Activated CD8-positive, alpha-beta memory T cell treated with anti-CD3 and anti-CD28 coated beads, Interleukin-2, amount 50 U/mL, for 1 hour (primary cell): Measurements from ENCODE around the gene SEL1L3.

Experiments
- DNase-seq: peaks from one replicate; pipeline ENCODE4 v3.0.0-alpha.2; 2020; ENCODE audit errors: extremely low read depth

Gene SEL1L3

DNA sequence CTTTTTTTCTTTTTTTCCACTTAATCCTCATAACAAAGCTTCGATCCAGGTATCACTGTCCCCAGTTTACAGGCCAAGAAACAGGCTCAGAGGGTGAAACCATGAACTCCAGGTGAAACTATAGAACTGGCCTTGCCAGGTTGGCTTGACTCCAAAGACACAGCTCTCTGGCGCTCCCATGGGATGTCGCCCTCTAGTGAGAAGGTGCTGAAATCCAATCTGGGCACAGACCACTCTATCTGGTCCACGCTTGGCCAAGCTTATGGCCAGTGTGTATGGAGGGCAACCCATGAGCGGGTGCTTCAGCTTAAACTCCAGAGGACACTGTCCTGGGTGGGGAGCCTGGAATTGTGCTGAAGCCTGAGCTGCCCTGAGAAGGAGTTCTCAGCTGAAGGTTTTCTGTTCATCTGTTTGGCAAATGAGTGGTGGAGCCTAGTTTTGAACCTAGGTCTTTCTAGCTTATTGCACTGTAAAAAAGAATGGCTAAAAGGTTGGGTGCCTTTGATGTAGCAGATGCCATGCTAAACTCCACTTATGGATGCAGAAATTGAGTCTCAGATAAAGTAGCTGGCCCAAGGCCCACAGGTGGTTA lies 70.5 kb downstream of the SEL1L3 start:
- DNase-seq = no peak

DNA sequence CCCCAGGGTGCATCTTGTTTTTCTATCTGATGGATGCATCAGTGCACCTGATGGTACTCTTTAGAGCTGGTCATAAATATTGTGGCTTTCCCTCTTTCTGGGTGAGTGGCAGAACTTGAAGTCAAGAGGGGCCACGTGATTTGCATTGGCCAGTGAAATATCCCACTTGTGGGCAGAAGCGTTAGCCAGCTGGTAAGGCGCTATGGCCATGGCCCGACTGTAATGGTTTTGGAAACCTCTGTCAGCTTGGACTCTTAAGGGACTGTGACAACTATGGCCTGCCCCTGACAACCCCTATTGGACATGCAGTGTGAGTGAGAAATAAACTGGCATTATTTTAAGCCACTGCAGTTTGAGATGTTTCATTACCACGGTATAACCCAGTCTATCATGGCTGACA lies 72.8 kb downstream of the SEL1L3 start:
- no peak for DNase-seq

DNA sequence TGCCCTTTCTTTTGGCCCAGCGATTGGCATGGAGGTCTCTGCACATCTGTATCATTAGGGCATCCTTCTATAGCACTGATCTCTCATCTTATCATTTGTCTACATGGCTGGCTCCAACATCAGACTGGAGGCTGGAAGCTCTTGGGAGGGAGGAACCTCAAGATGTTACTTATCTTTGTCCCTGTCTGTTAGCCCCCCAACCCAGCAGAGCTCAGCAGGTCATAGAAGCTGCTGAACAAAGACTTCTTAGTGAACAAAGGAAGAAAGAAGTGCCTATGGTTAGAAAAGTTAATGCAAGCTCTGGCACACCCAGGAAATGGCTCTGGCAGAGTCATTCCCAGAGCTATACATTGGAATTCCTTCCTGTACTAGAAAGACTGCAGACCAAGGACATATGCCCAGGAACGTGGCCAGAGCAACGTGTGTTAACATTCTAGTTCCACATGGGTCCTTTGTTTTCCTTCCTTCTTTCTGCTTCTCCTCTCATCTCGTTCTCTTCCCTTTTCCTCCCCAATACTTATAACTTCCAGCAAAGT lies 74.0 kb downstream of the SEL1L3 start:
- DNase-seq = no peak

DNA sequence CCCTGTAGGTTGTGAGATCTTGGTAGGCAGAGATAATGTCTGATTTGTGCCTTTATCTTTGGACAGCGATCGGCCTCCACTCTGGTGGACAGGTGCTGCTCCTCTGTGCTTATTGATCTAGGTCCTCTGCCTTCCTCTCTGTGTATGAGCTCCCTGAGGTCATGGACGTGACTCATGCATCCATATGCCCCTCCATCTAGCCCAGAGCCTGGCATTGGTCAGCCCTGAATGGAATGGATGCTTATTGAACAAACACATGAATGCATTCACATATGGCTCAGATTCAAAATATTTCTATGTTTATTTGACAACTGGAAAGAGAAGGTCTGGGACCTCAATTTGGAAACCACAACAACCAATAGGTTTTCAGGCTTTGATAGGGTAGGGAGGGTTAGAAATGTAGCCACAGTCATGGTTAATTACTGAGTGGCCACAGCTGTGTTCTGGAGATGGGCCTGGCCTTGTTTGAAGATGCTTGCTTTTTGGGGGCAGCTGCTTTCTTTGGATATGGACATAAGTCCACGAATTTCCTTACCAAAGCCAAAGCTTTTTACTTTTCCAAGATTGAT lies 76.2 kb downstream of the SEL1L3 start:
- DNase-seq = no peak

DNA sequence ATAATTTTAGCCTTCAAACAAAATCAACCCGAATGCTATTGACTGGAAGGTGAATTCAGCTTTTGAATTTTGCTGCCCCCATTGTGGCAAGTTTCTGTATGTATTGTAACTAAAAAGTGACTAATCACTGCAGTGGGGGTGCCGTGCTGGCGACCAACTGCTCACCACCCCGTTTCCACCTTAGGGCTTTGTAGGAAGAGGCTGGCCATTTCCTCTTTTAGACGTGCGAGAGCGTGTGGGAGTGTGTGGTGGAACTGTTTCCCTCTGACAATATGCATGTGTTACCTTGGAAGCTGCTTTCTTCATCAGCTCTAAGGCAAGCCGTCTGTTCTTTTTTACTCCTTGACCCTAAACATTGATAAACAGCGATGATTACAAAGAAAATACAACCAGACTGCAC lies 78.8 kb downstream of the SEL1L3 start:
- DNase-seq = no peak

DNA sequence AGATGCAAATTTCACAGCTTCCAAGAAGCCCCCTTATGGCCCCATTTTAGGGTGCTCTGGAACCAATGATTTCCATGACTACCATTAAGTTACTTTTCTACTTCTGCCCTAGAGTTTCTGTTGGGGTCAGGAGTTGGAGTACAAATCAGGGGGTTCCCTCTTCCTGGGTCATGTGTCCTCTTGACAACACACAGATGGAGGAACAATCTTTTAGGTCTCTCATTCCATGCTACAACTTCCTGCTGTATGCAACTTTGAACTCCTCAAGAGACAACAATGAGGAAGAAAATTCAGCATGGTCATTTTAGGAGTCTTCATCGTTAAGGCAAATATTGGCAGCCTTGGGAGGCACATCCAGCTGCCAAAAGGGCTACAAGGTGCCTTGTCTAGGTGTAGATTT lies 79.7 kb downstream of the SEL1L3 start:
- no peak for DNase-seq

DNA sequence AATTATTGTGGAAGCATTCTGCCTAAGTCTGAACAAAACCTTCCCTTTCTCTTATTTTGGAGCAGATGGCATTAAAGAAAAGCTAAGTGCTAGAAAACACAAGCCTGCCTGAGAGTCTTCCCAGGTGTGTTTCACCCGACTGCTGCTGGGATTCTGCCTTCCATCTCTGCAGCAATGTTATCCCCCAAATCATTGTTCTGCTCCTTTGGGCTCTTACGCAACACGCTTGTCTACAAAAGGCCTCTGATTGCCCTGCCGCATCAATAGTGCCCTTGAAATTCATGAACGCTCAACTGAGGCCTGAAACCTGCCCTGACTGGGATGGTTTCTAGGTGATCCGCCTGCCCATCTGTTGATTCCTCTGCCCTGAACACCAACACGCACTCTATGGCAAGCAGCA lies 80.3 kb downstream of the SEL1L3 start:
- DNase-seq = no peak

DNA sequence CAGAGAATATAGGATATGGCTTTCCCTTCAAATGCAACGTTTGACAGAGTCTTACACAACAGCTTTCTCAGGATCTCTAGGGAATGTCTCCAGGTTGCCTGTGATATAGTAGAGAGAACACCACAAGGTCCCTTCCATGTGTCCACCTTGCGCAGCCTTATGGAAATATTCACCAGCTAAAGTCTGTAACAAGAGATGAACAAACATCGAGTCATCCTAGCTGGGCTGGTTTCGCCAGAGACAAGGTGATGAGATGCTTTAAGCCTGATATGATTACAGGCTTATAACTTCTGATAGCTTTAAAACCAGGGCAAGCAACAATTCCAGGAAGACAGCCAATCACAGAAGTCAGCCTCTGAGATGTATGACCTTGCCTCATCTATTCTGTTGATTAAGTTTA lies 83.8 kb downstream of the SEL1L3 start:
- DNase-seq = no peak

DNA sequence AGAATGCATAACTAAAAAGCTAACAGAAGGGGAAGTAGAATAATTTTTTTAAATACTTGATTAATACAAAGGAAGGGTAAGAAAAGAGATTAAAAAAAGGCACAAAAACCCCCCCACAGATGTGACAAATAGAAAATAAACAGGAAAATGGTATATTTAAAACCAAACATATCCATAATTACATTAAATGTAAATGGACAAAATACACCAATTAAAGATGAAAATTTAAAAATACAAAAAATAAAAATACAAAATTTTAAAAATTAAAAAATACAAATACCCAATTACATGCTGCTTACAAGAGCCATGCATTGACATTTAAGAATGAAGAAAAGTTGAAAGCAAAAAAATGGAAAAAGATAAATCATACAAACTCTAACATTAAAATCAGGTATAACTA lies 86.0 kb downstream of the SEL1L3 start:
- DNase-seq = no peak

DNA sequence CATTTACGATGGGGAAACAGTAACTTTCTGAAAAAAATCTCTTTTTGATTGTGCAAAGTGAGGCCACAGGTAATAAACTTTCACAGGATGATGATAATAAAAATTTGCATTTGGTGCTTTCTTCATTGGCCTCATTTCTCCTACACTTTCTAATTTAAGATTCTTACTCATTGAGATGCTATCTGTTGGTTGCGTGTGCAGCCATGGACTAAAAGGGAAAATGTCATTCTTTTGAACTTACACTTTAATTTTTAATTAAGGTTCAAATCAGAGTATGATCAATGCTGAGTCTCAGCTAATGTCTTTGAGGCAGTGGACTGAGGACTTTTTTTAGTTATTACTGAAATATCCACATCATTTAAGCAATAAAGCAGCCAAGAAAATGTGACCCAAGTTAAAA lies 87.6 kb downstream of the SEL1L3 start:
- no peak for DNase-seq

DNA sequence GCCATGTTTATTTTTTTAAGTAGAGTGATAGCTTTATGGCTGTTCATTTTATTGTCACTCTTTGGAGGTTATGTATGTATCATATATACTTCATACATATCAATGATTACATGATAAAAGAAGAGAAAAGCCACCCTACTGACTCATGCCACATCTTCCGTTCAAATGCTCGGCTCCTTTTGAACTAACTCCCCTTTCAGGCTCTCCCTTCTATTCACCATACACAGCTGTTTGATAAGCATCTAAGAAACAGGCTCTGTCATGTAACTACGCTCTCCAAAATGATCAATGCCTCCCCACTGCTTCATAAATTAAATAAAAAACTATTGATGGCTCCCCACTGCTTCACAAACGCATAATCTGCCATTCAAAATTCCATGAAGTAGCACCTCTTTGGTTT lies 89.4 kb downstream of the SEL1L3 start:
- DNase-seq = no peak

DNA sequence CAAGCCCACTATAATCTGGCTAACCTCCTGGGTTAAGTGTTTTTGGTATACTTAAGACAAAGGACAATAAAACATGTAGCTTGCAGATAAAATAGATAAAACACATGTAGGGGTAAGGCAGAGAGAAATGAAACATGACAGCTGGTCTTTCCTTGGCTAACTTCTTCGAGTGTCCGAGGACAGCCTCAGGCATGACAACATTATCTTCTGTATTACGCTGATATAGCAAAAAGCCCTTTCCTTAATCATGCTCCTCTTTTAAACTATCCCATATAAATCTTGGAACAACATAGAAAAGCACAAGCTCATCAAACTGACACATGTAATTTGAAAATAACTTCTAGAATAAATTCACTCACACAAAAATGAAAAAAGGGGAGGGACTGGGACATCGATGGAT lies 91.1 kb downstream of the SEL1L3 start:
- no peak for DNase-seq

DNA sequence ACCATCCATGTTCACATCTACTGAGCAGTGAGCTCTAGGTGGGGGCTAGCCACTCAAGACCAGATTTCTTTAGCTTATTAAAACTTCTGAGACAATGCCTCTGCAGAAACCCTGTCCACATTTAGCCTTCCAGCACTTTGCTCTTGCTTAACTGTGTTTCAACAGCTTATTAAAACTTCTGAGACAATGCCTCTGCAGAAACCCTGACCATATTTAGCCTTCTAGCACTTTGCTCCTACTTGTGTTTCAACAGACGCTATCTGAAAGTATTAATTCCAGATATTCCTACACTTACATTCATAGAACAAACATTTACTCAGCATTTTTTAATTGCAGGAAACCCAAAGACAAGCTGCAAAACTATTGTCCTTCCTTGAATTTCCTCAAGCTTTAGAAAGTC lies 91.9 kb downstream of the SEL1L3 start:
- DNase-seq = no peak

DNA sequence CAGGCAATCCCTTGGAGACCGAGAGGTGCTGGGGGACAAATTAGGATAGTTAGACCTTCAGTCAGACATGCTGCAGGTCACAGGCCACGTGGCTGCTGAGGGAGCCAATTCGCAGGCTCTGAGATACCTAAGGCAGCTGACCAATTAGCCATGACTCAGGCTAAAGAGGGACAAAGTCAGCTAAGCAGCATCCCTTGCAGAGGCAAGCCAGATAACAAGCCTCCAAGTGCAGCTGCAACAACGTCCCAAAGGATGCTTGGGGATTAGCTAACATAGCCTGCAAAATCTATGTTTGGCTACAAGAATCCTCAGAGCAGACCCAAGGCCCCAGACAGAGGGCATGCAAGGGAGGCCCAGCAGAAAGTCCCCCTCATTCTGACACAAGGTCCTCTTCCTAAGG lies 93.5 kb downstream of the SEL1L3 start:
- no peak for DNase-seq

DNA sequence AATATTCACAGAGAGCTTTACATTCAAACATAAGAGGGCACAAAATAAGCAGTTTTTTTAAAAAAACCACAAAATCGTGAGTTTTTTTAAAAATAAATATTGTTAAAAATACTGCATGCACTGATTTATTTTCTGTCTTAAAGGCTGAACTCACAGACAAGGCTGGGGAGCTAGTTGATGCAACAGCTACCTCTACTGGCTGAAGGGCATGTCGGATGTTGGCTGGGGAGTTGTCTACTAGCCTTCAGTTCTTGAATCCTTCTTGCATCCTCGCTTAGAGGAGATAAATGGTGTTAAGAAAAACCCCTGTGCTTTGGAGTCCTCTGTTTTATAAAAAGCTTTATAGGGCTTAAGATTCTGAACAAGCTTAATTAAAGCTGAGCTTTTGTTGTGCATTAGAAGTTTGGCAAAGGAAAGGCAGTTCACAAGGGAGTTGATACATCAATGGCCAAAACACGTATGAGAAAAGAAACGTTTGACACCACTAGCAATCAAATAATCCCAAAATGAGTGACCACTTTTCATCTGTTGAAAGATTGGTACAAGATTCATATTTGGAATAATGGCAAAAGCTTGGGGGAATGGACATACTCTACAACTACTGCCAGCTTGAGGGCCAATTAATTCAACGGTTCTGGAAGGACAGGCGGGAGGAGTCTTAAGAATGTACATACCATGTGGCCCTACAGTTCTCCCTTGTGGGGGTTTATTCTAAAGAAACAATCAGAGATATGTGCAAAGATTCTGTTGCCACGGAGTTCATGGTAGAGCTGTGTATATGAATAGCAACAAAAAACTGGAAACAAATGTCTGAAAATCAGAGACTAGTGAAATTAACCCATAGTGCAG lies 94.7 kb downstream of the SEL1L3 start:
- no peak for DNase-seq

DNA sequence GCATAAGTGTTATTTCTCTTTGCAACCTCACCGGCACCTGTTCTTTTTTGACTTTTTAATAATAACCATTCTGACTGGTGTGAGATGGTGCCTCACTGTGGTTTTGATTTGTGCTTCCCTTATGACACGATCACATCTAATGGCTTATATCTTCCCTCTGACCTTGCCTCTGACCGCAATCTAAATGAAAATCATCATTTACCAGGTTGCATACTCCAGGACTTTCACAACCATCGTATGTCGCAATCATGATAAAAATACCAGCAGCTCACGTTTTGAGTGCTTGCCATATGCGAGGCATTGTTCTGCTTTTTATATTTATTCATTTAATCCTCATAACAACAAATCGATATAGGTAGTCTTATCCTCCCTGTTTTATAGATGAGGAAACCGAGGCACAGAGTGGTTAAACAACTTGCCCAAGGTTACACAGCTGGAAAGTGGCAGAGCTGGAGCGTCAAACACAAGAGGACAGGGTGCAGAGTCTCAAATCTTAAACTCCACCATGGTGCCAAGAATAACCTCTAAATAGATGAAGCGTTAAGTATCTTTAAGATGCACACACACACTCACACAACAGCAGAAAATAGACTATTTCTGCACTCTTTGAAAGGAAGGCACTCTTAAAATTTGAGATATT lies 102.2 kb downstream of the SEL1L3 start:
- DNase-seq = no peak

DNA sequence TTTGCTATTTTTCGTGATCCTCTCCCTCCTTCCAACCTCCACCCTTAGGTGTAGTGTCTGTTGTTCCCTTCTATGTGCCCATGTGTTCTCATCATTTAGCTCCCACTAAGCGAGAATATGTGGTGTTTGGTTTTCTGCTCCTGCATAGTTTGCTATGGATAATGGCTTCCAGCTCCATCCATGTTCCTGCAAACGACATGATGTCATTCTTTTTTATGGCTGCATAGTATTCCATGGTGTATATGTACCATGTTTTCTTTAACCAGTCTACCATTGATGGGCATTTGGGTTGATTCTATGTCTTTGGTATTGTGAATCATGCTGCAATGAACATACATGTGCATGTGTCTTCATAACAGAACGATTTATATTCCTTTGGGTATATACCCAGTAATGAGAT lies 102.7 kb downstream of the SEL1L3 start:
- DNase-seq = no peak

DNA sequence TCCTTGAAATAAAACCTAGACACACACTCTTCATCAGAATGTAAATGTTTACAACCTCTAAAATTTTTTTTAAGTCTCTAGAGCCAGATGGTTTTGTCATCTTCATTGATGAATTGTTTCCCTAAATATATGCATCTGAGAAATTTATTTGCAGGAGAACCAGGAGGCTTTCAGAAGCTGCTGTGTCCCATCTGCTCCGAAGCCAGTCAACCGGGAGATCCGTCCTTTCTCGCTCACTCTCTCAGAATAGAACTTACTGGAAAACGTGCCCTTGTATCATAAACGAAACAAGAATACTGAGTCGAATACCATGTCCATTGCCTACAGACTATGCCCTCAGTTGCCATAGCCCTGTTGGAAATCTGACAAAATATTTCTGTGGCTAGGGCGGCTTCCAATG lies 103.7 kb downstream of the SEL1L3 start:
- DNase-seq = no peak

DNA sequence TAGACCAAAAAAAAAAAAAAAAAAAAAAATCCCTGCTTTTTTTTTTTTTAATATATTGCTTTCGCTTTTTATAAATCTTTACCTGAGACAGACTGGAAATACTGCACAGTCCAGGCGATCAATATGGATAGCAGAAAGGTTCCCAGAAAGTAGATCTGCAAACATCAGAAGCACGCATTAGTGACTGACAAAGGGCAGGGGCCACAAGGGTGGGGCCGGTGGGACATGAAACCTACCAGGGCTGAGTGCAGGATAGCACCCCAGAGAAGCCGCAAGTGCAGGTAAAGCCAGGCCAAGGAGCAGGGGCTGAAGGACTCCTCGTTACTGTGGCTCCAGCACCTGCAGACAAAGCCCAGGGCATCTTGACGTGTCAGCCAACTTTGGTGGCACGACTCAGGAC lies 105.3 kb downstream of the SEL1L3 start:
- DNase-seq = no peak

DNA sequence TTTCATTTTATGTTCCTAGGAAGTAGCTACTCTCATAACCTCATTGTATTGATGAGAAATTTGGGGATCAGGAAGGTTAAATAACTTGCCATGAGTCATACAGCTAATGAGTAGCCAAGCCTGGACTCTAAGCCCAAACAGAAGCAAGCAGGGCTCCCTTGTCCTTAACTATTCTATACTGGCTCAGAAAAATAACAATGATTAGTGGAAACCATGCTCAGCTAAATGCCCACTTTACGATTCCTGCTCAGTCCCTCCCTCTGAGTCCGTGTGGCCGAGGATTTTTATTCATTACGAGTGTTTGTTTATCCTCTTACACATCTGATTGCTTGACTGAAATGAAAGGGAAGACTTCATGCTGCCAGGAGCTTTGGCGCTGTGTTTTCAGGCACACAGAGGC lies 106.3 kb downstream of the SEL1L3 start:
- no peak for DNase-seq

DNA sequence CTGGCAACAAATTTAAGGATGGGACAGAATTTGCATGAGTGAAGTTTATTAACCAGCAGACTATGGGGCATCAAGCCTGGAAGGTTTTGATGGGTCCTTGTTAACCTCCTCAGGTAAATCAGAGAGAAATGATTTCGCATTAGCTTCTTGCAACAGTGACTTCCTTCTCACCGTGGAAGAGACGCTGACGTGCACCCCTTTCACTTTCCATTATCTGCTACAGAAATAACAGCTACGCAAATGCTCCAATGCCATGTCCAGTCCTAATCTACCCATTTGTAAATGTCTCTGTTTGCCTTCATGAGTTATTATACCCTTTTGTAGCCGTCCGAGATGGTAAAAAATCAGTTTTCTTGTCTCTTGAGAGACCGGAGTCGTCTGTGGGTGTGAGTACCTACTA lies 106.9 kb downstream of the SEL1L3 start:
- DNase-seq = no peak

DNA sequence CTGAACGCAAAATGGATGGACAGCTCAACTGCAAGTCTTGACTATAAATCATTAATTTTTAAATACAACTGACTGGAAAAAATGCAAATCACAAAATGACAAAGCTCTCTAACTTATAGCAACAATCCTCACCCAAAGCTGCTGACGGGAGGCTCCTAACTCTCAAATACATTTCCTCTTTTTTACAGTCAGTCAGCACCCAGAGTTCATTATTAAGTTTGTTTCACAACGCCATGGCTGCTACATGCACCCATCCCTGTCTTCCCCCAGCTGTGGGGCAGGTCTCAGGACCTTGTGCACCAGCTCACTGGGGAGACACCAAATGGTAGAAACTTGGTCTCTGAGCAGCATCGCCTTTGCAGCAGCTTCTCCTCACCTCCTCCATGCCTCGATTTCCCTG lies 109.5 kb downstream of the SEL1L3 start:
- DNase-seq = no peak

DNA sequence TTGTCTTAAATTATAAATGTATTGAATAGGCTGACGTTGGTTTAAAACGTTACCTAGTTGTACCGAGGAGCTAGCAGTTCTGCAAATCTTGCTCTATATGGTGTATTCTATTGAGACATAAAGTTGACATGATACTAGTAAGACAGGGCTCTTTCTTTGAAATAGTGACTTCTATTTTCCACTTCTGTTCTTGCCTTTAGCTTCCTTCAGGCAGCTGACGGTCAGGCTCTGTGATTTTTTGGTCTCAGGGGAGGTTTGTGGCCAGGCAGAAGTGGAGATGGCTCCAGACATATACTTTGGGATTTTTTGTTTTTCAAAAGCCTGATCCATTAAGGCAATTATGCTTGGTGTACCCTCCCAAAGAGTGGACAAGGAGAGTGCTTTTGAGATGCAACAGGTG lies 111.9 kb downstream of the SEL1L3 start:
- DNase-seq = no peak
